ENCODE measurements around the gene NNMT.
"Not testable (repeated sequence)": the region's sequence is repeated elsewhere in the genome, so short reads cannot be mapped to it uniquely, and the experiment has no call there.

Gene NNMT

DNA sequence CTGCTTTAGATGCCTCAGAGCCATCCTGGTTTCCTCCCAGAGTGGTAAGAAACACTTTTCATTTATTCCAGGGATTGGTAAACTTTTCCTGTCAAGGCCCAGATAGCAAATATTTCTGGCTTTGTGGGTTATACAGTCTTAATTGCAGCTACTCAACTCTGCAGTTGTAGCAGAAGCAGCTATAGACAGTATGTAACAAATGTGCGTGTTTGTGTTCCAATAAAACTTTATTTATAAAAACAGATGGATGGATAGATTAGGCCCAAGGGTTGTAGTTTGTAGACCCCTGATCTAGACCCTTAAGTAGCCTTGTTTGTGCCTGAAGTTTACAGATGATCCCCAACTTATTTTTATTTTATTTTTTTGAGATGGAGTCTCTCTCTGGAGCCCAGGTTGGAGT is 17.9 kb downstream of the NNMT start:
- no peak for DNase-seq

DNA sequence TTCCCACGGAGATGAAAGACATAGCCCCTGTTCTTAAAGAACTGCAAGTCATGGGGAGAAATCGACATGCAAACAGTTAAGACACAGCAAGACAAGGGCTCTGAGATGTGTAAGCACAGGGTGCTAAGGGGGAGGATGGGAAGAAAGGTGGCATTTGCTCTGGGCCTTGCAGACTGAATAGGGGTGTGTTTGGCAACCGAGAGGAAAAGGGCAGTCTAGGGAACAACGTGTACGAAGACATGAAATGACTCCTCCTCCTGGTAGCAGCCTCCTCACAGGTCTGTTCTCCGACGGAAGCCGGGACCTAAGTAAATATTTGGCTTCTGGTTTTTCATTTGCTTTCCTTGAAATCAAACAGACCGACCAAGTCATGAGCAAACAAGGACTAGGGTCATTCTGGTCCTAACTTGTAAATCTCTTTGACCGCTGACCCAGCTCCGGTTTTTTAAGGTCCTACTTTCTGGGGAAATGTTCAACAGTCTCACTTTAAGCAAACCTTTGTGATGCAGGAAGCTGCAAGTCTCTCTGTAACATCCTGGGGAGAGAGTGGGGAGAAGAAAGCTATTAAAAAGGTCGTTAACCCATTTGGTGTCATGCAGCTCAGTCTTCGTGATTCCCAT is 19.7 kb downstream of the NNMT start:
- DNase-seq = no peak

DNA sequence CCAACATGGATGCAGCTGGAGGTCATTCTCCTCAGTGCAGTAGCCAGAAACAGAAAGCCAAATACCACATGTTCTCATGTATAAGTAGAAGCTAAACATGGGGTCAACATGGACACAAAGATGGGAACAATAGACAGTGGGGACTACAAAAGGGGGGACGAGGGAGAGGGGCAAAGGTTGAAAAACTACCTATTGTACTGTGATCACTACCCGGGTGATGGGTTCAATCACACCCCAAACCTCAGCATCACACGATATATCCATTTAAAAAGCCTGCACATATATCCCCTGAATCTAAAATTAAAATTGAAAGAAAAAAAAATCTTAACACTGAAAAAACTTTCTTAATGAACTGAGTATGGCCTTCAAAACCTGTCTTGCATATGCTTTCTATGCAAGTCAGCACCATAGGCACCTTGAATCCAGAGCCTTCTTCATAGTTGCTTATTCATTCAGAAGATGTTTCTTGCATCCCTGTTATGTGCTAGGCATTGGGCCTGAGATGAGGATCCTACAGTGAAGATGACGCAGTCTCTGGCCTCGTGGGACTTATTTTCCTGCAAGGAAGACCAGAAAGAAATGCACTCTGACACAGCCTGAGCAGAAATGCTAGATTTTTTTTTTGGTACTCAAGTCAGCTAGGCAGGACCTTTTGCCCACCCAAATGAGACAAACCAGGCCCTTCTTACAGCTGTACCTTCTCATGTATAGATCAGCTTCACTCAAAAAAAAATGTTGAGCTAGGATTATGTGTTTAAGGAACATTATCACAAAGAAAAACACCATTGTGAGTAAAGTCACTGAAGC is 21.0 kb downstream of the NNMT start:
- DNase-seq = no peak

DNA sequence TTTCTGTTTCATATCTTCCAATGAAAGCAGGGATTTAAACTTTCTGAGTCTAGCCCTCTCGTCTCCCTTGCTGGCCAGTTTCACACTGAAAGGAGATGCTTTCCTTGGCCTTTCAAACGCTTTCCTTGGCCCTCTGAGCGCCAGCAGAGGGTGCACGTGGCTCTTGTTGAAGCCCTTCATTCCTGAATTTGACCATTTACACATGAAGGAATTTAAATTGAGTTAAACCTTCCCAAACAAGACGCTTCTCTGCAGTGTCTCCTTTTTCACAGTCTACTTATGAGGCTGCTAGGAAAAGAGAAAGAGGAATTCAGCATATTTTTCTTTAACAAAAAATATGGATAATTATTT is 21.6 kb downstream of the NNMT start:
- DNase-seq = peak; percentile 82

DNA sequence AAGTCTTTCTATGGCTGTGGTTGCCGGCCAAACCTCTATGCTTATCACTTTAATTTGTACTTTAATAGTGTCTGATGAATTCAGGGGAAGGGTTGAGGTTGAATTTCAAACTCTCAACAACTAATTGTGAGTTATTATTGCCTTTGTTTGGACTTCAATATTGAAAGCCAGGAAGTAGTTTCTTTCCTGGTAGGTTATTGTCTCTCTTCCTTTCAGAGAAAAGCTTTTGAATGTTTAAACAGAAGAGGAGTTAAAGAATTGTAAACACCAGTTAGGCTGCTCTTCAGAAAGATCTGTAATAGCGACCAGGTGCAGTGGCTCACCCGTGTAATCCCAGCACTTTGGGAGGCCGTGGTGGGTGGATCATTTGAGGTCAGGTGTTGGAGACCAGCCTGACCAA is 22.2 kb downstream of the NNMT start:
- DNase-seq = no peak

DNA sequence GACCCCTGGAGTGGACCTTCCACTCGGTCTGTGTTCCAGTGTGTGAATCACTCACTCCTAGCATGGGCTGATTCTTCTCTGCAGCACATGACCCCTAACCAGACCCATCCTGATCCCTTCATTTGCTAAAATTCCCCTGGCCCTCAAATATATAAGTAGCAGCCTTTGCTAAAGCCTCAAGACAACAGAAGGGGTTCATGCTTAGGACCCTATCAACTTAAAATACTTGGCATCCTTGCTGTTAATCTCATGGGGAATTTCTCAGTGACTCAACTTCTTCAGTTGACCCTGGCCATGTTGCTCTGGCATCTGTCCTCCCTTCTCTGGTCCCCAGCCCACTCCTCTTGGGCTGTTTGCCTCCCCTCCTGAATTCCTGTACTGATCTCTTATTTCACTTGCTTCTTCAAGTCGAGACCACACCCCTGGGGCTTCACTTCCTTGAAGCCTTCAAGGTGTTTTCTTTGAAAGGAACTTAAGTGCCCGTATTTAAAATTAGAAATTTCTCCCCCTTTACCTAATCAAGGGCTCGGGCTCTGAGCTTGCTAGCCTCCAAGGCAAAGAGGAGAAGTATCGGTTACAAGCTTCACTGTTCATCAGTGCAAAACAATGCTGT is 23.6 kb downstream of the NNMT start:
- DNase-seq = no peak

DNA sequence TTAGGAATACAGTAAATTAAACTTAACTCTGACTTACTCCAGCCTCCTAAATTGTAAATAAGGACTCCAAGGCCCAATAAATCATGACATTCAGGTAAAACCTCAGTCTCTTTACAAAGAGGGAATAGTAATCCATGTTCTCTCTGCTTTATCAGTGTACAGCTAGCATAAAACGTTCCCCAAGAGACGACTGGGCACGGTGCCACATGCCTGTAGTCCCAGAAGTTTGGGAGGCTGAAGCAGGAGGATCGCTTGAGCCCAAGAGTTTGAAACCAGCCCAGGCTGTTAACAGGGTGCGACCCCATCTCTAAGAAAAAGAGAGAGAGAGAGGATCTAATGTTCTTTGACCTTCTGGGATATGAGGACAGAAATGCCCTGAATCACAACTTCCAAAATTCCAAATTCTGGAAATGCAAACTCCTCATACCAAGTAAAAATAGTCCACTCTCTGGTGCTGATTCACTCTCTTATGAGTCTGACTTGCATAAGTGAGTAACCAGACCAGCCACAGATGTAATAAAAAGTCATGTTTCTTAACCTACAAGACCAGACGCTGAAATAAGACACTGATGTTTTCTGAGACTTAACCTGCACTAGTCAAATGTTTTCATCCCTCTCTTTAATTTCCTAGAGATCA is 25.5 kb downstream of the NNMT start:
- no peak for DNase-seq

DNA sequence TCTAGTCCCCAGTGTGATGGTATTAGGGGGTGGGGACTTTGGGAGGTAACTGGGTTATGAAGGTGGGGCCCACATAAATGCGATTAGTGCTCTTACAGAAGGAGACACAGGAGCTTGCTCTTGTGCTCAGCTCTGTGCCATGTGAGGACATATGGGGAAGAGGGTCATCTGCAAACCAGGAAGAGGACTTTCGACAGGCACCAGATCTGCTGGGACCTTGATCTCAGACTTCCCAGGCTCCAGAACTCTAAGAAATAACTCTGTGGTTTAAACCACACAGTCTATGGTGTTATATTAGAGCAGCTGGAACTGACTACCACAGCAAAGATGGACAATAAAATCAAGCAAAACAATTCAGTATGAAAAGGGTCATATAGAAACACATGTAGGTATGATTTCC is 26.7 kb downstream of the NNMT start:
- no peak for DNase-seq

DNA sequence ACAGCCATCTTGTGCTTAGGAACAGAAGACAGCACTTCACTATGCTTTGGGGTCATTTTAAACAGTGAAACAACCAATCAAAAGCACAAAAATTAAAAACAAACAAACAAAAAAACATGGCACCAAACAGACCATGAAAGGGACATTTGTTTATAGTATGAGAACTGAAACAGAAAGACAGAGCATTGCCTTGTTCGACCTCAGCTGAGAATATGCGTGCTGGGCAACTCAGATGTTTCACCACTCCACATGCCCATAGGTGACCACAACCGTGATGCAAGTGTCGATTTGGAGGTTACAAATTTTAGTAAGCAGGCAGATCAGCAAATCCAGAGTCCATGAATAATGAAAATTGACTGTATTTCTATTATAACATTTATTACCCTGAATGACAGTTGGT is 30.0 kb downstream of the NNMT start:
- DNase-seq = no peak

DNA sequence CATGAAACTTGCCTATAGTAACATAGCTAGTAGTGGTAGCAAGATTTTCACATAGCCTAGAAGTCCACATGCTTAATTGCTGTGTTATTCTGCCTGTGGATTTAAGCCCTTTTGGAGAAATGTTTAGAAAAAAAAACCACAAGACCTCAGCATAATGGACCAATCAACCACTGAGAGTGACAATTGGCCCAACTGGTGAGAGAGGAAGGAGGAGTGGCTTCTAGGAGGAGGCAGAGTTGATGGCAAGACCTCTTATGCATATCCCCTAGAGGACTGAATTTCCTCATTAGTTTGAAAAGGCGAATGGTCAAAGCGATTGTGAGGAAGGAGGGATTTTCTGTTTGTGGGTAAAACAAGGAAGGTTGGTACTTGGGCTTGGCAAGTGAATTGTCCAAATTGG is 30.6 kb downstream of the NNMT start:
- no peak for DNase-seq

DNA sequence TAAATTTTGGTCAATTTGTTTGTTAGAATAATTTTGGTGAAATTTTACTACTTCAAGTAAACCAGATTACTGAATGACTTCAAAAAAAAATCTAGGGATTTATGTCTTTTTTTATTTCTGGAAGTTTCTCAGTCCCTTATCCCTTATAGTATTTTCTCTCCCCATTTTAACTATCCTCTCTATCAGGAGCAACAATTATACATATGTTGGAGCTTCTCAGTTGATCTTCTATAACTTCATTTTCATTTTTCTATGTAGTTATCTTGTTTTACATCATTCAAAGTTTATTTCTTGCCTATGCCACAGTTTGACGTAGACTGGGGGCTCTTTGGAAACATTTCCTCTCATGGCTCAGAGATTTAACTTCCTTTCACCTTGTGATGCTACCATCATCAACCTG is 34.2 kb downstream of the NNMT start:
- no peak for DNase-seq

DNA sequence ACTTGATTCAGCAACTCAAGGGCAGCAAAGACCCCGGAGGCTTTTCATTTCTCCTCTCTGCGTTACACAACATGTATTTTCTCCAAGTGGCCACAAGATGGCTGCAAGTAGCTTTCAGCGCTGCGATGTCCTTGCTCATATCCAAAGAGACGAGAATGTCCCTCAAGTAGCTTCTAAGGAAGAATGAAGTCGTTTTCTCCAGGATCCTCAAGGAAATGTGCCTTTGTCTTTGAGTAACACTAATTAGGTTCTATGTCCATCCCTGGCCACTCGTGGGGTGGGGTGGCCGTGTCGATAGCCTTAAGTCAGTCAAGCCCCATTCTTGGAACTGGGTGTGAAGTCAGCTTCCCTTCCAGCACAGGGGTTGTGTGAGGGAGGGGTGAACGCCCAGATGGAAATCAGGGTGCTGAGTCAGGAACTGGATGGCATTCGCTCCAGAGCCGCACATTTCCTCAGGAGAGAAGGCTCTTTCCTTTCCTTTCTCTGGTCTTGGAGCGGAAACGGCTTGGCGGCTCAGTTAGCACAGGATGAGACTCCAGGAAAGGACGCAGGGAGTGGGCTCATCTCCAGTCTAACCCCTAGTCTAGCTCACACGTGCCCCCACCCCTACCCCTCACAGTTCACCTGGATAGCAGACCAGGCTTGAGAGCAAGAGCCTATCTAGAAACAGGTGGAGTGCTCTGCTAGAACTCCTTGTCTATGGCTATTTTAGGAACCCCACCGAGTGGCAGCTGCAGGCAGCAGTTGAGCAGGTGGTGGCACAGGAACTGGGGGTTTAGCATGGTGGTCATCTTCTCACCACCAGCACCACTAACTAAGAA is 44.3 kb downstream of the NNMT start:
- peak; percentile 90 for DNase-seq

DNA sequence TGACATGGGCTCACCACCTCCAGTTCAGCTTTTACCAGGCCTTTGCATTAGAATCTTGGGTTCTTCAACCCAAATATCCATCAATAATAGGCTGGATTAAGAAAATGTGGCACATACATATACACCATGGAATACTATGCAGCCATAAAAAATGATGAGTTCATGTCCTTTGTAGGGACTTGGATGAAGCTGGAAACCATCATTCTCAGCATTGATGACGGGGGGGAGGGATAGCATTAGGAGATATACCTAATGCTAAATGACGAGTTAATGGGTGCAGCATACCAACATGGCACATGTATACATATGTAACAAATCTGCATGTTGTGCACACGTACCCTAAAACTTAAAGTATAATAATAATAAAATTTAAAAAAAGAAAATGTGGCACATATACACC is 45.5 kb downstream of the NNMT start:
- DNase-seq = not testable (repeated sequence)

DNA sequence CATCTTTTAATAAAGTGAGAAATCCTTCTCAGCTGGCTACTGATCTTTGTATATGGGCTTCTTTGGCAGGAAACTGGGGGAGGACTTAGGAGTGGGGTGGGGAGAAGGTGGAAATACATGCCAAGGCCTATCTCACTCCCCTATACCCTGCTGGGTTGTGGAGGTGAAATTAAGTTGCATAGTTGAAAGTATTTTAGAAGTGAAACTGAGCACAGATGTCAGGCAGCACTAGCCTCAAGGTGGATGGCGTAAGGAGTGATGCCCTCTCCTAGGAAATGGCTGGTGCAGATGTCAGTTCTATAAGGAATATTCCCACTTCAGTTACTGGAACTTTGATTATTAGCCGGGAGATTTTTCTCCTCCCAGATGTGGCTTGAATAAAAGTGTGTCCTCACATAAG is 46.3 kb downstream of the NNMT start:
- no peak for DNase-seq

DNA sequence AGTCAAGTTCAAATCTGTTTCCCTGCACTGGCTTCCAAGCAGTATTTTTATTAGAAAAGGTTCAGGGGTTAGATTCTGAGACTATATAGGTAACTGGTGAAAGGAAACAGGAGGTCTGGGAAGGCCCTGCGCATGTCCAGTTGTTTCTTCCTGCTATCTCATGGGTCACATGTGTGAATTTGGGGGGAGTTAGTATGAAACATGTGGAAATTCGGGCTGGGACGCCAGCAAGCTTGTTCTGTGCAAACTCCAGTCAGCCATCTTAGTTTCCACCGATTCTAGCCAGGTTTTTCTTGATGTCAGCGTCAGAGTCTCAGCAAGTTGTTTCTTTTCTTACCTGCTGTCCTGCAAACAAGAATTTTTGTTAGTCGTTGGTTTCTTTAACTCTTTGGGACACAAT is 46.8 kb downstream of the NNMT start:
- no peak for DNase-seq

DNA sequence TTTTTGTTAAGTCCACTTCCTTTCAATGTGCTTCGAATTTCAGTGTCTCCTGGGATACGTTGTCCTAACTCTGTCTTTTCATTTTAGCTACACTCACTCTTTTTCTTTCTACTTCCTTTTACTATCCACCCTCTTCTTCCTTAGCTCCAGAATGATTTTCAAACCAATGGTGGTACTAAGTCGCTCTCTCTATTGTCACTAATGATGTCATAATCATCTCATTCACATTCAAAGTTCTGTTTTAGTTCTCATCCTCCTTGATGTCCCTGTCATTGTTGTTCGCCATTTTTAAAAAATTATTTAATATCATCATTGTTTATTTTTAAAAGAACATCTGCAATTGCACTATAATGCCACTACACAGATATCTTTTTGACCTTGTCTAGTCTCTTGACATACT is 47.3 kb downstream of the NNMT start:
- no peak for DNase-seq

DNA sequence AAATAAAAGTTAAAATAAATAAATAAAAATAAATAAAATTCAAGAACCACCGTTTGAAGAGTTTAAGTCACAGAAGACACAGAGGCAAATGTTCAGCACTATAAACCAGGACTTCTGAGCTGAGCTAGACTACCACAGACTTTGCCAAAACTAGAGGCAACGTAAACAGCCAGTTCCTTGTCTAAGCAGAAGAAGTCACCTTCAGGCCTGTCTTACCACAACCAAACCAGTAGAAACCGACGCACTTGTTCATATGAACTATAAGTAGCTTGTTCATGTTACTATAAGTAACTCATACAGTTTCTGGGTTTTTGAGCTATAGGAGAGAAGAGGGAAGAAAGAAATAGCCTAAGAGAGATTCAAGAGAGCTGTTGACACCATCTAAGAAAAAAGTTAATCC is 48.3 kb downstream of the NNMT start:
- no peak for DNase-seq

DNA sequence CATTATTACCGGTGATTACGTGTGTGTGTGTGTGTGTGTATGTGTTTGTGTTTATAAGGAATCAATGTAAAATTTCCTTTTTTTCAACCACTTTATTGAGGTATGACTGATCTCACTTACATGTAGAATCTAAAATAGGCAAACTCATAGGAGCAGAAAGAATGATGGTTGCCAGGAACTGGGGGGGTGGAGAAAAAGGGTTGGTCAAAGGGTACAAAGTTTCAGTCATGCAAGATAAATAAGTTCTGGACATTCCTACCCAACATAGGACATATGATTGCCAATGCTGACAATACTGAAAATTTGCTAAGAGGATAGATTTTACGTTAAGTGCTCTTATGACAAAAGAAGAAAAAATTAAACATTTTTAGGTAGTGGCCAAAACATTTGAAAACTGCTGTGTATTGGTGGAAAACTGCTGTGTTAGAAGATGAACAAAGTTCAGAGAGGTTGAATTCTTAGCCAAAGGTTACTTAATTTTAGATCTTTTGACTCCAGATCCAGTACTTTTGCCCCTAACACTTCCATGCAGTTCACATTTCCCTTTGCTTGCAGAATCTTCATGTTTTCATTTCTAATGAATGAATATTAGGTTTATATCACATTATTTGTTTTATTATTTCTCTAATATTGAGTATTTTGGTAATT is 49.5 kb downstream of the NNMT start:
- peak; percentile 45 for DNase-seq

DNA sequence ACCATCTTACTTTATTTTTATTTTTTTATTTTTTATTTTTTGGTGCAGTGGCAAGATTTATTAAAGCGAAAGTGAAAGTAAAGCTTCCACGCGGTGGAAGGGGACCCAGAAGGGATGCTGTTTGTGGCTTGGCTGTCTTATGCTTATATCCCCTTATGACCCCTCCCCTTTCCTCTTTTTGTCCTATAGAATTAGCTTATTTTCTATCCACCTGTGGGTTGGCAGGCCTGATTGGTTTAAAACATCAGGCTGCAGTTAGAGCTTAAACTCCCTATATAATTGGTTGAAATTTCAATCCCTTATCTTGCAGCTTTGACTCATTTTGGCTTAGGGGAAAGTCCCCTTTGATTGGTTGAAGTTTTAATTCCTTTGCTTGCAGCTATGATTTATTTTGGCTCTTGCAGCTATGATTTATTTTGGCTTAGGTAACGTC is 50.5 kb downstream of the NNMT start:
- DNase-seq = peak; percentile 90

DNA sequence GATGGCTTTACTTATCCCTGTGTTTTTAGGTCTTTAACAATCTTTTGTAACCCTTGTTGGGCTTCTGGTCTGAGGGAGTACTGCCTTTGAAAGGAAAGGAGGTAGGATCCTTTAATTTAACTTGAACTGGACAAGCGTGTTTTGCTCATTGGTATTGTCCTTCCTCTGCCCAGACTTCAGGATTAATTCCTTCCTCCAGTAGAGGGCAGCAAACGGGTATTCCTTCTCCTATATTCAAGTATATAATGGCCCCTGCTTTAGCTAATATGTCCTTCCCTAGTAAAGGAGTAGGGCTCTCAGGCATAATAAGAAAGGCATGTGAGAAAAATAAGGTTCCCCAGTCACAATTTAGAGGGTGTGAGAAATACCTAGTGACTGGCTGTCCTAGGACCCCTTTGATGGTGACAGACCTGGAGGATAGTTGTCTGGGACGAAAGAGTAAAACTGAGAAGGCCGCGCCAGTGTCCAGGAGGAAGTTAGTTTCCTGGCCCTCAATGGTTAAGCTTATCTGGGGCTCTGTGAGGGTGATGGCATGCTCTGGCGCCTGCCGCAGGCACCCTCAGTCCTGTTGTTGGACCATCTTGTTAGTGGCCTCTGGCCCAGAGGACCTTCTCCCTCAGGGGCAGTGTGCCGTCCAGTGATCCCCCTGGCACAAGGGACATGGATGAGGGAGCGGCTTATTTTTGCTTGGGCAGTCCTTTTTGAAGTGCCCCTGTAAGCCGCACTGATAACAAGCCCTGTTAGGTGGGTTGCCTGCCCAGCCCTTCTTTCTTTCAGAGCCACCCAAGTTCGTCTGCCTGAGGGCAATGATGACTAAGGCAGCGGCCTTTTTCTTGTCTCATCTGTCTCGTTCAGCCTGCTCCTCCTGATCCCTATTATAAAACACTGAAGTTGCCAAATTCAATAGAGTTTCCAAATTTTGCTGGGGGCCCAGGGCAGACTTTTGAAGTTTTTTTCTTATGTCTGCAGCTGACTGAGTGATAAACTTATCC is 52.3 kb downstream of the NNMT start:
- peak; percentile 92 for DNase-seq

DNA sequence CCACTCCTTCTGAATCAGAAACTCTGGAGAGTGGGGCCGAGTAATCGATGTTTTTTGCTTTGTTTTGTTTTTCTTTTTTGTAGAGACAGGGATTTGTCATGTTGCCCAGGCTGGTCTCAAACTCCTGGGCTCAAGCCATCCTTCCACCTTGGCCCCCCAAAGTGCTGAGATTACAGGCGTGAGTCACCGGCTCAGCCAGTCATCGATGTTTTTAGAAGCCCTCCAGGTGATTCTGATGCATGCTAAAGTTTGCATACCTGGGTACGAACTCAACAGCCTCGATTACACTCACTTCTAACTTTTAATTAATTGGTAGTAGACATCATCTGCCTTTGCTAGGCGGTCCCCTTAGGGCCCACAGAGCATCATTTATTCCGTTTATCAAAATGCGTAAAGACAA is 53.8 kb downstream of the NNMT start:
- no peak for DNase-seq
